ENCODE results near the gene PABPC1L. TPM values are rescaled to one million over a fixed set of nuclear protein-coding genes. Genes with fewer than 3 reads are reported as not detected.

PABPC1L gene
- polyA plus RNA-seq, 4 donors, result 7.0 to 28.4 (median 9.6) TPM

DNA sequence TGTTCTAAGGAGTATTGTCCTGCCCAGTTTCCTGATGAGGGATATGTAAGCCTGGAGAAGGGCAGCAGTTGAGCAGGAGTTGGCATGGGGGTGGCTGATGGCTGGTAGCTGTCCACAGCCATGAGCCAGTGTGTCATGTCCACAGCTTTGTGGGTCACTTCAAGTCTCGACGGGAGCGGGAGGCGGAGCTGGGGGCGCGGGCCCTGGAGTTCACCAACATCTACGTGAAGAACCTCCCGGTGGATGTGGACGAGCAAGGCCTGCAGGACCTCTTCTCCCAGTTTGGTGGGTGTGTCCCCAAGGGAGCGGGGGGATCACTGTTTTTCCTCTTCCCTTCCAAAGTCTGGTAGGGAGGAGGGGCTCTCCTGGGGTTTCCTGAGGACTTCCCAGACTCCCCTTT lies 8.9 kb downstream of the PABPC1L start:
- H3K36me3 ChIP-seq (ENCODE audit: control insufficient read depth in 3 of 3, insufficient read depth in 2 of 3, low read depth in 1 of 3, low read length in 3 of 3), result peaks cover 0 to 20% (median 2%) of the 10 kb centered on the region in 3 donors
- no peaks in the 10 kb centered on the region for H3K27me3 ChIP-seq (ENCODE audit: control insufficient read depth in 3 of 3, insufficient read depth in 3 of 3, low read length in 3 of 3)
- 96 to 99% (median 96%) methylated on average over 10 of the region's 10 CpGs for WGBS, 3 donors
- FAIRE-seq (no peak), DNase-seq (no peak)
- no peak overlapping the region for H3K27ac ChIP-seq (ENCODE audit: low read depth in 1 of 3, low read length in 2 of 3)
- no peak overlapping the region for H3K4me3 ChIP-seq (ENCODE audit: low read depth in 1 of 3, low read length in 3 of 3)
- no peaks in the 10 kb centered on the region for H3K4me1 ChIP-seq (ENCODE audit: control insufficient read depth in 3 of 3, insufficient read depth in 2 of 3, low read depth in 1 of 3, low read length in 2 of 3)
- no peaks in the 10 kb centered on the region for H3K9me3 ChIP-seq (ENCODE audit: control insufficient read depth in 2 of 2, insufficient read depth in 1 of 2, low read depth in 1 of 2, low read length in 1 of 2)

DNA sequence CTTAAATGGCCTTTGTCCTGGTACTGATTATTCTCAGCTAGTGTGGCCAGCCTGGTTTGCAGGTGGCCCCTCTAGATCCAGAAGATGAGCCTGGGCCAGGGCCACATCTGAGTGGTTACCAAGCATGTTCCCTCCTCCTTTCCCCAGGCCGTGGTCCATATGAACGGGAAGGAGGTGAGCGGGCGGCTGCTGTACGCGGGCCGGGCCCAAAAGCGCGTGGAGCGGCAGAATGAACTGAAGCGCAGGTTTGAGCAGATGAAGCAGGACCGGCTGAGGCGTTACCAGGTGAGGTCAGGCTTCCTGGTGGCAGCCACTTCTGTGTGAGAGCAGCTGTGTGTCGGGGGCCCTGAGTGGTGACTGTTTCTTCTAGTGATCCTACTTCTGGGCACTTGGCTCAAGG lies 11.6 kb downstream of the PABPC1L start:
- Histone ChIP-seq H3K9me3 (ENCODE audit: control insufficient read depth in 2 of 2, insufficient read depth in 1 of 2, low read depth in 1 of 2, low read length in 1 of 2) (no peaks in the 10 kb centered on the region), H3K36me3 (ENCODE audit: control insufficient read depth in 3 of 3, insufficient read depth in 2 of 3, low read depth in 1 of 3, low read length in 3 of 3) (peaks cover 0 to 28% (median 2%) of the 10 kb centered on the region in 3 donors), H3K27me3 (ENCODE audit: control insufficient read depth in 3 of 3, insufficient read depth in 3 of 3, low read length in 3 of 3) (no peaks in the 10 kb centered on the region), H3K27ac (ENCODE audit: low read depth in 1 of 3, low read length in 2 of 3) (no peak overlapping the region), H3K4me1 (ENCODE audit: control insufficient read depth in 3 of 3, insufficient read depth in 2 of 3, low read depth in 1 of 3, low read length in 2 of 3) (no peaks in the 10 kb centered on the region), H3K4me3 (ENCODE audit: low read depth in 1 of 3, low read length in 3 of 3) (no peak overlapping the region)
- FAIRE-seq, result no peak
- no peak for DNase-seq
- 95 to 98% (median 97%) methylated on average over 14 of the region's 14 CpGs for WGBS, 3 donors

GRCh38 chr20:44924541-44924940 lies 14.7 kb downstream of the PABPC1L start:
- H3K36me3 ChIP-seq (ENCODE audit: control insufficient read depth in 3 of 3, insufficient read depth in 2 of 3, low read depth in 1 of 3, low read length in 3 of 3), result peaks cover 0 to 24% (median 0%) of the 10 kb centered on the region in 3 donors
- H3K9me3 ChIP-seq (ENCODE audit: control insufficient read depth in 2 of 2, insufficient read depth in 1 of 2, low read depth in 1 of 2, low read length in 1 of 2), result no peaks in the 10 kb centered on the region
- no peaks in the 10 kb centered on the region for H3K27me3 ChIP-seq (ENCODE audit: control insufficient read depth in 3 of 3, insufficient read depth in 3 of 3, low read length in 3 of 3)
- FAIRE-seq, result no peak
- no peak for DNase-seq
- H3K4me3 ChIP-seq (ENCODE audit: low read depth in 1 of 3, low read length in 3 of 3), result no peak overlapping the region
- no peaks in the 10 kb centered on the region for H3K4me1 ChIP-seq (ENCODE audit: control insufficient read depth in 3 of 3, insufficient read depth in 2 of 3, low read depth in 1 of 3, low read length in 2 of 3)
- H3K27ac ChIP-seq (ENCODE audit: low read depth in 1 of 3, low read length in 2 of 3), result no peak overlapping the region
- 81 to 87% (median 84%) methylated on average over 4 of the region's 4 CpGs for WGBS, 3 donors

DNA sequence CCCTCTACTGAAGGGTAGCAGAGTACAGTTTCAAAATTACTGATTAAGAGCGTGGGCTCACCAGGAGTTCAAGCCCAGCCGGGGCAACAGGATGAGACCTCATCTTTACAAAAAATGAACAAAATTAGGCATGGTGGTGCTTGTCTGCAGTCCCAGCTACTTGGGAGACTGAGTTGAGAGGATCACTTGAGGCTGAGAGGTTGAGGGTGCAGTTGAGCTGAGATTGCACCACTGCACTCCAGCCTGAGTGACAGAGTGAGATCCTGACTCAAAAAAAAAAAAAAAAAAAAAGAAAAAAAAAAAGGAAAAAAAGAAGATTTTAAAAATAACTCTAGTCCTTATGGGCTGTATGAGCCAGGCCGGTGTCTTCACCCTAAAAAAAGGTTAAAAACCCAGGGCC lies 18.7 kb downstream of the PABPC1L start:
- Histone ChIP-seq H3K9me3 (ENCODE audit: control insufficient read depth in 2 of 2, insufficient read depth in 1 of 2, low read depth in 1 of 2, low read length in 1 of 2) (no peaks in the 10 kb centered on the region), H3K27ac (ENCODE audit: low read depth in 1 of 3, low read length in 2 of 3) (no peak overlapping the region), H3K4me3 (ENCODE audit: low read depth in 1 of 3, low read length in 3 of 3) (no peak overlapping the region), H3K36me3 (ENCODE audit: control insufficient read depth in 3 of 3, insufficient read depth in 2 of 3, low read depth in 1 of 3, low read length in 3 of 3) (peaks cover 0 to 21% (median 2%) of the 10 kb centered on the region in 3 donors), H3K27me3 (ENCODE audit: control insufficient read depth in 3 of 3, insufficient read depth in 3 of 3, low read length in 3 of 3) (no peaks in the 10 kb centered on the region), H3K4me1 (ENCODE audit: control insufficient read depth in 3 of 3, insufficient read depth in 2 of 3, low read depth in 1 of 3, low read length in 2 of 3) (no peaks in the 10 kb centered on the region)
- FAIRE-seq (no peak), DNase-seq (no peak)
- 72 to 84% (median 79%) methylated on average over 3 of the region's 3 CpGs for WGBS, 3 donors

DNA sequence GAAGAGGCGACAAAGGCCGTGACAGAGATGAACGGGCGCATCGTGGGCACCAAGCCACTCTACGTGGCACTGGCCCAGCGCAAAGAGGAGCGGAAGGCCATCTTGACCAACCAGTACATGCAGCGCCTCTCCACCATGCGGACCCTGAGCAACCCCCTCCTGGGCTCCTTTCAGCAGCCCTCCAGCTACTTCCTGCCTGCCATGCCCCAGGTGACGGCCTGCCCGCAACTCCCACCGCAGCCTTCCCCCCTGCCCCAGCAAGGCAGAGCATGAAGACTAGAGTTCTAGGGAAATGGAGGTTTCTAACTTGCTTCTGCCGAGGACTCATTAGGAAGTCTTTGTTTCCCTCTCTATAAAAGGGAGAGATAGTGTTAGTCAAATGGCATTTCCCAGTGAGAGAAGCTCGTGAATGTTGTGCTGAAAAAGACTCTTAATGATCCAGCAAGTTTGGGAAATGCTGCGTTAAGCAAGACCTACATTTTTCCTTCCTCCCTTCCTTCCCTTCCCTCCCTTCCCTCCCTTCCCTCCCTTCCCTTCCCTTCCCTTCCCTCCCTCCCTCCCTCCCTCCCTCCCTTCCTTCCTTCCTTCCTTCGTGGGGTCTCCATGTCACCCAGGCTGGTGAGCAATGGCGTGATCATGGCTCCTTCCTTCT lies 20.8 kb downstream of the PABPC1L start:
- Histone ChIP-seq H3K36me3 (ENCODE audit: control insufficient read depth in 3 of 3, insufficient read depth in 2 of 3, low read depth in 1 of 3, low read length in 3 of 3) (peaks cover 0 to 14% (median 2%) of the 10 kb centered on the region in 3 donors), H3K9me3 (ENCODE audit: control insufficient read depth in 2 of 2, insufficient read depth in 1 of 2, low read depth in 1 of 2, low read length in 1 of 2) (no peaks in the 10 kb centered on the region), H3K27ac (ENCODE audit: low read depth in 1 of 3, low read length in 2 of 3) (no peak overlapping the region), H3K27me3 (ENCODE audit: control insufficient read depth in 3 of 3, insufficient read depth in 3 of 3, low read length in 3 of 3) (no peaks in the 10 kb centered on the region), H3K4me3 (ENCODE audit: low read depth in 1 of 3, low read length in 3 of 3) (no peak overlapping the region), H3K4me1 (ENCODE audit: control insufficient read depth in 3 of 3, insufficient read depth in 2 of 3, low read depth in 1 of 3, low read length in 2 of 3) (no peaks in the 10 kb centered on the region)
- DNase-seq (no peak), FAIRE-seq (no peak)
- 94 to 99% (median 96%) methylated on average over 18 of the region's 18 CpGs for WGBS, 3 donors

- WGBS, 3 donors, result 87 to 93% (median 89%) methylated on average over 3 of the region's 3 CpGs
- FAIRE-seq (no peak), DNase-seq (no peak)
- Histone ChIP-seq H3K4me3 (ENCODE audit: low read depth in 1 of 3, low read length in 3 of 3) (no peak overlapping the region), H3K36me3 (ENCODE audit: control insufficient read depth in 3 of 3, insufficient read depth in 2 of 3, low read depth in 1 of 3, low read length in 3 of 3) (peaks cover 0 to 20% (median 2%) of the 10 kb centered on the region in 3 donors), H3K9me3 (ENCODE audit: control insufficient read depth in 2 of 2, insufficient read depth in 1 of 2, low read depth in 1 of 2, low read length in 1 of 2) (no peaks in the 10 kb centered on the region), H3K4me1 (ENCODE audit: control insufficient read depth in 3 of 3, insufficient read depth in 2 of 3, low read depth in 1 of 3, low read length in 2 of 3) (no peaks in the 10 kb centered on the region), H3K27ac (ENCODE audit: low read depth in 1 of 3, low read length in 2 of 3) (no peak overlapping the region), H3K27me3 (ENCODE audit: control insufficient read depth in 3 of 3, insufficient read depth in 3 of 3, low read length in 3 of 3) (no peaks in the 10 kb centered on the region)
Observed at GRCh38 chr20:44931911-44932310, 22.1 kb downstream of the PABPC1L start.

DNA sequence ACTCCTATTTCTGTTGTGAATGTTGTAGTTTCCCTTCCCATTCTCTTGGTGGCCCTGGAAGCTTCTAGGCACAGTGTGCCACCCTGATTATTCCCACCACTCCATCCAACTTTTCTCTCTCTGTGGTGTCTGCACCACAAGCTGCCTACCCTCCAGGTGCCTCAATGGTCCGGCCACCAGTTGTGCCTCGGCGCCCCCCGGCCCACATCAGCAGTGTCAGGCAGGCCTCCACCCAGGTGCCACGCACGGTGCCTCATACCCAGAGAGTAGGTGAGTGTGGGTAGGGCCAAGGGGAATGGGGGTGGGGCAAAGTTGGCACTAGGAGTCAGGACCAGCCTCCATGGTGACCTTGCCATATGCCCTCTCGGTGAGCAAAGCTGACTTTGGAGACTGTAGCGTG lies 23.1 kb downstream of the PABPC1L start:
- Histone ChIP-seq H3K27me3 (ENCODE audit: control insufficient read depth in 3 of 3, insufficient read depth in 3 of 3, low read length in 3 of 3) (no peaks in the 10 kb centered on the region), H3K27ac (ENCODE audit: low read depth in 1 of 3, low read length in 2 of 3) (no peak overlapping the region), H3K36me3 (ENCODE audit: control insufficient read depth in 3 of 3, insufficient read depth in 2 of 3, low read depth in 1 of 3, low read length in 3 of 3) (peaks cover 0 to 28% (median 2%) of the 10 kb centered on the region in 3 donors), H3K4me1 (ENCODE audit: control insufficient read depth in 3 of 3, insufficient read depth in 2 of 3, low read depth in 1 of 3, low read length in 2 of 3) (no peaks in the 10 kb centered on the region), H3K9me3 (ENCODE audit: control insufficient read depth in 2 of 2, insufficient read depth in 1 of 2, low read depth in 1 of 2, low read length in 1 of 2) (no peaks in the 10 kb centered on the region), H3K4me3 (ENCODE audit: low read depth in 1 of 3, low read length in 3 of 3) (no peak overlapping the region)
- DNase-seq (no peak), FAIRE-seq (no peak)
- 93 to 99% (median 97%) methylated on average over 8 of the region's 8 CpGs for whole genome bisulfite sequencing, 3 donors

DNA sequence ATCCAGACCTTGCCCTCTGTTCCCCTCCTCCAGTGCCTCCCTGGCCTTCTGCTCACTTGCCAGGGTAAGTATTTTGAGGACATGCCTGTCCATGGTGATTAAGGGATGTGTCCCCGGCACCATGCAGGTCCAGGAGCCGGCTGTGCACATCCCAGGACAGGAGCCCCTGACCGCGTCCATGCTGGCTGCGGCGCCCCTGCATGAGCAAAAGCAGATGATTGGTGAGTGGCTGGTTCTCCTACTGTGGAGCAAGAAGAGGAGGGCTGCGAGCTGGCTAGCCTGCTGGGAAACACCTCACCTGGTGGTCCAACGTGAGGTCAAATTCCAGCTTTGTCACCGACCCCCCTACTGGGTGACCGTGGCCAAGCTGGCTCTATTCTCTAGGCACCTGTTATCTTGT lies 26.6 kb downstream of the PABPC1L start:
- no peak for FAIRE-seq
- Histone ChIP-seq H3K27ac (ENCODE audit: low read depth in 1 of 3, low read length in 2 of 3) (no peak overlapping the region), H3K36me3 (ENCODE audit: control insufficient read depth in 3 of 3, insufficient read depth in 2 of 3, low read depth in 1 of 3, low read length in 3 of 3) (peaks cover 0 to 52% (median 0%) of the 10 kb centered on the region in 3 donors), H3K9me3 (ENCODE audit: control insufficient read depth in 2 of 2, insufficient read depth in 1 of 2, low read depth in 1 of 2, low read length in 1 of 2) (no peaks in the 10 kb centered on the region), H3K4me3 (ENCODE audit: low read depth in 1 of 3, low read length in 3 of 3) (no peak overlapping the region), H3K4me1 (ENCODE audit: control insufficient read depth in 3 of 3, insufficient read depth in 2 of 3, low read depth in 1 of 3, low read length in 2 of 3) (no peaks in the 10 kb centered on the region), H3K27me3 (ENCODE audit: control insufficient read depth in 3 of 3, insufficient read depth in 3 of 3, low read length in 3 of 3) (no peaks in the 10 kb centered on the region)
- WGBS, 3 donors, result 93 to 95% (median 94%) methylated on average over 10 of the region's 10 CpGs
- no peak for DNase-seq

GRCh38 chr20:44938637-44939036 lies 28.8 kb downstream of the PABPC1L start:
- no peak overlapping the region for H3K4me3 ChIP-seq (ENCODE audit: low read depth in 1 of 3, low read length in 3 of 3)
- FAIRE-seq (no peak), DNase-seq (no peak)
- no peaks in the 10 kb centered on the region for H3K27me3 ChIP-seq (ENCODE audit: control insufficient read depth in 3 of 3, insufficient read depth in 3 of 3, low read length in 3 of 3)
- no peaks in the 10 kb centered on the region for H3K4me1 ChIP-seq (ENCODE audit: control insufficient read depth in 3 of 3, insufficient read depth in 2 of 3, low read depth in 1 of 3, low read length in 2 of 3)
- no peaks in the 10 kb centered on the region for H3K9me3 ChIP-seq (ENCODE audit: control insufficient read depth in 2 of 2, insufficient read depth in 1 of 2, low read depth in 1 of 2, low read length in 1 of 2)
- 84 to 91% (median 89%) methylated on average over 9 of the region's 9 CpGs for WGBS, 3 donors
- peaks cover 5 to 65% (median 13%) of the 10 kb centered on the region in 3 donors for H3K36me3 ChIP-seq (ENCODE audit: control insufficient read depth in 3 of 3, insufficient read depth in 2 of 3, low read depth in 1 of 3, low read length in 3 of 3)
- H3K27ac ChIP-seq (ENCODE audit: low read depth in 1 of 3, low read length in 2 of 3), result no peak overlapping the region

Measured in small intestine (tissue), 7 donors.